Measurements from ENCODE around the gene TTC7B.
A peak's percentile ranks its signal among the peaks of the same experiment; 100 is the strongest.

The TTC7B gene

GRCh38 chr14:90780519-90780918 is 35.7 kb downstream of the TTC7B start:
- no peak for FAIRE-seq
- no peak for DNase-seq (ENCODE audit: extremely low spot score, insufficient read length, low read depth)

GRCh38 chr14:90778571-90779255 is 37.5 kb downstream of the TTC7B start:
- no peak for DNase-seq (ENCODE audit: extremely low spot score, insufficient read length, low read depth)
- no peak for FAIRE-seq

- FAIRE-seq, result no peak
- no peak for DNase-seq (ENCODE audit: extremely low spot score, insufficient read length, low read depth)
These were observed 38.3 kb downstream of the TTC7B start for GRCh38 chr14:90777830-90778485.

GRCh38 chr14:90777358-90777757 is 38.9 kb downstream of the TTC7B start:
- DNase-seq (ENCODE audit: extremely low spot score, insufficient read length, low read depth) (no peak), FAIRE-seq (no peak)

GRCh38 chr14:90775441-90775840 is 40.8 kb downstream of the TTC7B start:
- no peak for FAIRE-seq
- DNase-seq (ENCODE audit: extremely low spot score, insufficient read length, low read depth), result no peak

- no peak for FAIRE-seq
- DNase-seq (ENCODE audit: extremely low spot score, insufficient read length, low read depth), result no peak
These were observed 41.9 kb downstream of the TTC7B start for GRCh38 chr14:90774316-90774715.

- FAIRE-seq, result no peak
- no peak for DNase-seq (ENCODE audit: extremely low spot score, insufficient read length, low read depth)
These were observed 42.5 kb downstream of the TTC7B start for GRCh38 chr14:90773705-90774104.

GRCh38 chr14:90773196-90773486 is 43.1 kb downstream of the TTC7B start:
- FAIRE-seq, result no peak
- no peak for DNase-seq (ENCODE audit: extremely low spot score, insufficient read length, low read depth)

- DNase-seq (ENCODE audit: extremely low spot score, insufficient read length, low read depth) (no peak), FAIRE-seq (no peak)
These were observed 48.3 kb downstream of the TTC7B start for GRCh38 chr14:90767899-90768298.

GRCh38 chr14:90760591-90761316 is 55.5 kb downstream of the TTC7B start:
- no peak for FAIRE-seq
- DNase-seq (ENCODE audit: extremely low spot score, insufficient read length, low read depth), result no peak

GRCh38 chr14:90760078-90760444 is 56.2 kb downstream of the TTC7B start:
- DNase-seq (ENCODE audit: extremely low spot score, insufficient read length, low read depth) (no peak), FAIRE-seq (no peak)

GRCh38 chr14:90759370-90760077 is 56.7 kb downstream of the TTC7B start:
- FAIRE-seq (no peak), DNase-seq (ENCODE audit: extremely low spot score, insufficient read length, low read depth) (no peak)

GRCh38 chr14:90758959-90759358 is 57.3 kb downstream of the TTC7B start:
- DNase-seq (ENCODE audit: extremely low spot score, insufficient read length, low read depth), result no peak
- FAIRE-seq, result no peak

GRCh38 chr14:90758028-90758889 is 58.0 kb downstream of the TTC7B start:
- DNase-seq (ENCODE audit: extremely low spot score, insufficient read length, low read depth) (peak; percentile 97), FAIRE-seq (peak; percentile 24)

GRCh38 chr14:90757452-90757851 is 58.8 kb downstream of the TTC7B start:
- no peak for FAIRE-seq
- DNase-seq (ENCODE audit: extremely low spot score, insufficient read length, low read depth), result no peak

- no peak for FAIRE-seq
- DNase-seq (ENCODE audit: extremely low spot score, insufficient read length, low read depth), result no peak
These were observed 59.4 kb downstream of the TTC7B start for GRCh38 chr14:90756755-90757345.

- DNase-seq (ENCODE audit: extremely low spot score, insufficient read length, low read depth) (no peak), FAIRE-seq (no peak)
These were observed 60.4 kb downstream of the TTC7B start for GRCh38 chr14:90755661-90756304.

- DNase-seq (ENCODE audit: extremely low spot score, insufficient read length, low read depth) (no peak), FAIRE-seq (no peak)
These were observed 62.7 kb downstream of the TTC7B start for GRCh38 chr14:90753456-90754005.

- no peak for FAIRE-seq
- no peak for DNase-seq (ENCODE audit: extremely low spot score, insufficient read length, low read depth)
These were observed 65.5 kb downstream of the TTC7B start for GRCh38 chr14:90750701-90751100.

All from GM18507 (cell line).